HepG2 (cell line): ENCODE measurements around the gene EXOC3. TPM values are rescaled to one million over a fixed set of nuclear protein-coding genes. Genes with fewer than 3 reads are reported as not detected.

Source experiments
- GLMP ChIP-seq: sonication (generic); formaldehyde crosslinking; IDR thresholded peaks from 2 replicates; pipeline ENCODE4 v1.9.0; 2021; ENCODE audit warnings: missing genetic modification reagents, mild to moderate bottlenecking, borderline replicate concordance
- KLF12 ChIP-seq: sonication (generic); formaldehyde crosslinking; IDR thresholded peaks from 2 replicates; pipeline ENCODE4 v1.4.0; 2020; ENCODE audit warnings: missing genetic modification reagents, borderline replicate concordance
- NR2C2 ChIP-seq: sonication (generic); formaldehyde crosslinking; IDR thresholded peaks from 2 replicates; pipeline ENCODE4 v1.4.0; 2020; ENCODE audit warnings: missing genetic modification reagents, mild to moderate bottlenecking, moderate library complexity, borderline replicate concordance
- RORA ChIP-seq: sonication (generic); formaldehyde crosslinking; IDR thresholded peaks from 2 replicates; pipeline ENCODE4 v1.5.0; 2020; ENCODE audit warnings: mild to moderate bottlenecking, missing genetic modification reagents, moderate library complexity
- SMC3 ChIP-seq: IDR thresholded peaks from 2 replicates; pipeline ENCODE4 v1.6.1; 2011; ENCODE audit warnings: low read length, improper control_type of control experiment
- SRY ChIP-seq: sonication (generic); formaldehyde crosslinking; IDR thresholded peaks from 2 replicates; pipeline ENCODE4 v1.8.0; 2022; ENCODE audit warnings: mild to moderate bottlenecking, missing genetic modification reagents
- STAT6 ChIP-seq: sonication (generic); formaldehyde crosslinking; IDR thresholded peaks from 2 replicates; pipeline ENCODE4 v1.4.0; 2020; ENCODE audit warnings: missing genetic modification reagents, mild to moderate bottlenecking, borderline replicate concordance
- ZBTB37 ChIP-seq: sonication (generic); formaldehyde crosslinking; IDR thresholded peaks from 2 replicates; pipeline ENCODE4 v1.4.0; 2020; ENCODE audit warnings: mild to moderate bottlenecking, missing genetic modification reagents
- ZNF430 ChIP-seq: sonication (generic); formaldehyde crosslinking; IDR thresholded peaks from 2 replicates; pipeline ENCODE4 v1.9.0; 2021; ENCODE audit warnings: mild to moderate bottlenecking, missing genetic modification reagents
- ZNF512B ChIP-seq: sonication (generic); formaldehyde crosslinking; IDR thresholded peaks from 2 replicates; pipeline ENCODE4 v1.5.1; 2020; ENCODE audit warnings: missing genetic modification reagents, mild to moderate bottlenecking, borderline replicate concordance
- ZNF563 ChIP-seq: sonication (generic); formaldehyde crosslinking; IDR thresholded peaks from 2 replicates; pipeline ENCODE4 v1.8.0; 2022; ENCODE audit warnings: mild to moderate bottlenecking, moderate library complexity, missing genetic modification reagents
- ZNF572 ChIP-seq: sonication (generic); formaldehyde crosslinking; IDR thresholded peaks from 2 replicates; pipeline ENCODE4 v1.5.1; 2020; ENCODE audit warnings: mild to moderate bottlenecking, missing genetic modification reagents
- polyA plus RNA-seq, 8 experiments: library from polyadenylated mRNA; depleted of rRNA in 3 of 8; stranded (reverse) in 7 of 8; unstranded in 1 of 8; fragments of >200 nt; fragmentation: Illumina TruSeq in 4 of 8; extraction: Trizol in 4 of 8; gene quantifications; 2 replicates each; pipeline versions ENCODE4 v1.2.1 to v1.2.3, GENCODE V29; 2011 to 2016; ENCODE audit warnings: low read depth in 4 of 8, missing spikeins in 1 of 8, mixed read lengths in 1 of 8; ENCODE audit not compliant: insufficient read depth in 1 of 8
- total RNA-seq, 5 experiments: library from RNA; depleted of rRNA; stranded (reverse); fragments of >200 nt; fragmentation: Illumina TruSeq; extraction: Trizol; gene quantifications; 2 replicates each; pipeline ENCODE4 v1.2.3, GENCODE V29; 2016; ENCODE audit warnings: low read depth in 1 of 5

The EXOC3 gene
- total and polyA plus RNA-seq, 2 of the 13 experiments (the other 11 are each of a cell fraction or from before 2014, with no cell fraction given) = 9.2 to 20.5 TPM

GRCh38 chr5:443239-444151 lies 519 bp downstream of the EXOC3 start (continued):
- TF ChIP-seq ZNF512B = no peak
- no peak for TF ChIP-seq SMC3
- TF ChIP-seq SRY (CRISPR knock-in tag) = 0 out of 2 replicates have a peak, but pooled peaks have one; percentile 7
- TF ChIP-seq ZNF430 (CRISPR knock-in tag) = 0 out of 2 replicates have a peak, but pooled peaks have one; percentile 23
- no peak for TF ChIP-seq STAT6 (CRISPR knock-in tag)
- no peak for TF ChIP-seq GLMP (CRISPR knock-in tag)
- TF ChIP-seq KLF12 = no peak
- TF ChIP-seq ZNF572 (CRISPR knock-in tag) = 0 out of 2 replicates have a peak, but pooled peaks have one; percentile 28
- 0 out of 2 replicates have a peak, but pooled peaks have one; percentile 5 for TF ChIP-seq NR2C2 (CRISPR knock-in tag)
- 0 out of 2 replicates have a peak, but pooled peaks have one; percentile 34 for TF ChIP-seq ZNF563 (CRISPR knock-in tag)
- TF ChIP-seq ZBTB37 (CRISPR knock-in tag) = no peak
- TF ChIP-seq RORA (CRISPR knock-in tag) = no peak
